Measurements from ENCODE around the gene LGR5.

Gene LGR5

GRCh38 chr12:71621938-71622337 is 182.3 kb downstream of the LGR5 start:
- TF ChIP-seq, protein P1, sequence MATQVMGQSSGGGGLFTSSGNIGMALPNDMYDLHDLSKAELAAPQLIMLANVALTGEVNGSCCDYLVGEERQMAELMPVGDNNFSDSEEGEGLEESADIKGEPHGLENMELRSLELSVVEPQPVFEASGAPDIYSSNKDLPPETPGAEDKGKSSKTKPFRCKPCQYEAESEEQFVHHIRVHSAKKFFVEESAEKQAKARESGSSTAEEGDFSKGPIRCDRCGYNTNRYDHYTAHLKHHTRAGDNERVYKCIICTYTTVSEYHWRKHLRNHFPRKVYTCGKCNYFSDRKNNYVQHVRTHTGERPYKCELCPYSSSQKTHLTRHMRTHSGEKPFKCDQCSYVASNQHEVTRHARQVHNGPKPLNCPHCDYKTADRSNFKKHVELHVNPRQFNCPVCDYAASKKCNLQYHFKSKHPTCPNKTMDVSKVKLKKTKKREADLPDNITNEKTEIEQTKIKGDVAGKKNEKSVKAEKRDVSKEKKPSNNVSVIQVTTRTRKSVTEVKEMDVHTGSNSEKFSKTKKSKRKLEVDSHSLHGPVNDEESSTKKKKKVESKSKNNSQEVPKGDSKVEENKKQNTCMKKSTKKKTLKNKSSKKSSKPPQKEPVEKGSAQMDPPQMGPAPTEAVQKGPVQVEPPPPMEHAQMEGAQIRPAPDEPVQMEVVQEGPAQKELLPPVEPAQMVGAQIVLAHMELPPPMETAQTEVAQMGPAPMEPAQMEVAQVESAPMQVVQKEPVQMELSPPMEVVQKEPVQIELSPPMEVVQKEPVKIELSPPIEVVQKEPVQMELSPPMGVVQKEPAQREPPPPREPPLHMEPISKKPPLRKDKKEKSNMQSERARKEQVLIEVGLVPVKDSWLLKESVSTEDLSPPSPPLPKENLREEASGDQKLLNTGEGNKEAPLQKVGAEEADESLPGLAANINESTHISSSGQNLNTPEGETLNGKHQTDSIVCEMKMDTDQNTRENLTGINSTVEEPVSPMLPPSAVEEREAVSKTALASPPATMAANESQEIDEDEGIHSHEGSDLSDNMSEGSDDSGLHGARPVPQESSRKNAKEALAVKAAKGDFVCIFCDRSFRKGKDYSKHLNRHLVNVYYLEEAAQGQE (IDR thresholded peaks at IDR 0.05; ENCODE audit: low read depth): no peak
- TF ChIP-seq, protein P2, sequence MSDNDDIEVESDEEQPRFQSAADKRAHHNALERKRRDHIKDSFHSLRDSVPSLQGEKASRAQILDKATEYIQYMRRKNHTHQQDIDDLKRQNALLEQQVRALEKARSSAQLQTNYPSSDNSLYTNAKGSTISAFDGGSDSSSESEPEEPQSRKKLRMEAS (IDR thresholded peaks at IDR 0.05): no peak
- TF ChIP-seq CREB1 (IDR thresholded peaks at IDR 0.05; ENCODE audit: low read depth) (no peak), TEAD4 (IDR thresholded peaks at IDR 0.05) (no peak), TCF12 (IDR thresholded peaks at IDR 0.05; ENCODE audit: low read depth) (no peak), EGR1 (IDR thresholded peaks at IDR 0.05) (no peak), YY1 (IDR thresholded peaks at IDR 0.05; ENCODE audit: low read depth) (no peak), CEBPB (IDR thresholded peaks at IDR 0.05) (no peak), RAD21 (IDR thresholded peaks at IDR 0.05; ENCODE audit: low read depth) (no peak)

DNA sequence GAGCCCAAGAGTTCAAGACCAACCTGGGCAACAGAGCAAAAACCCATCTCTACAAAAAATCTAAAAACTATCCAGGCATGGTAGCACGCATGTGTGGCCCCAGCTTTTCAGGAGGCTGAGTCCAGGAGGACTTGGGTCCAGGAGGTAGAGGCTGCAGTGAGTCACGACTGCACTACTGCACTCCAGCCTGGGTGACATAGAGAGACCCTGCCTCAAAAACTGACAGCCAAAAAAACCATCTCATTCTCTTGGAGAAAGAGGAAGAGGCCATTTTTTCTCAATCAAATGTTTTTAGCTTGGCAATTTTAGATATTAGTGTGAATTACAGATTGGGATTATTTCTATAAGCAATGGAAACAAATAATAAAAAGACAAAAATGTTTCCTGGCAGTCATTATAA is 185.9 kb downstream of the LGR5 start:
- TF ChIP-seq CEBPB (IDR thresholded peaks at IDR 0.05): no peak
- no peak for TF ChIP-seq CREB1 (IDR thresholded peaks at IDR 0.05; ENCODE audit: low read depth)
- no peak for TF ChIP-seq TEAD4 (IDR thresholded peaks at IDR 0.05)
- TF ChIP-seq EGR1 (IDR thresholded peaks at IDR 0.05): no peak
- TF ChIP-seq ZBTB7A (IDR thresholded peaks at IDR 0.05; ENCODE audit: low read depth): no peak
- TF ChIP-seq NFIC (IDR thresholded peaks at IDR 0.05): no peak
- no peak for TF ChIP-seq RAD21 (IDR thresholded peaks at IDR 0.05; ENCODE audit: low read depth)
- TF ChIP-seq YY1 (IDR thresholded peaks at IDR 0.05; ENCODE audit: low read depth): no peak
- TF ChIP-seq, protein P1 (IDR thresholded peaks at IDR 0.05; ENCODE audit: low read depth): no peak
- TF ChIP-seq, protein P2 (IDR thresholded peaks at IDR 0.05): no peak
- TF ChIP-seq FOXM1 (IDR thresholded peaks at IDR 0.05; ENCODE audit: borderline replicate concordance, low read depth): no peak
- no peak for TF ChIP-seq TCF12 (IDR thresholded peaks at IDR 0.05; ENCODE audit: low read depth)
- TF ChIP-seq EP300 (IDR thresholded peaks at IDR 0.05; ENCODE audit: borderline replicate concordance): no peak
- no peak for TF ChIP-seq TAF1 (IDR thresholded peaks at IDR 0.05; ENCODE audit: low read depth)
- TF ChIP-seq USF1 (IDR thresholded peaks at IDR 0.05): no peak

DNA sequence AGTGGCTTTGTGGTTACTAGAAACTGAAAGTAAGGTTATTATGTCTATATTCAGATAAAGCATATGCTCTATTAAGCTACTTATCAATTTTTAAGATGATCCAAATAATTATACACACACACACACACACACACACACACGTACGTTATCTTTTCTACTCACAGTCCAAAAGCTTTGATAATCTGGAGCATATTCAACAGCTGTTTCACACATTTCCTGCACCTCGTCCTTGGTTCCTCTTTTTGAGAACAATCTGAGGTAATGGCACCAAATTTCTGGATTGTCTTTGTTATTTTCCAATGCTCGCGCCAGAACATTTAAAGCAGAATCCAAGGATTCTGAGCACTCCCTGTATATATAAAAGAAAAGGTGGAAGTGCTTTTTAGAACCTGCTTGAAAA is 186.5 kb downstream of the LGR5 start:
- TF ChIP-seq, protein P1 (IDR thresholded peaks at IDR 0.05; ENCODE audit: low read depth): no peak
- TF ChIP-seq ZBTB7A (IDR thresholded peaks at IDR 0.05; ENCODE audit: low read depth): no peak
- no peak for TF ChIP-seq FOXM1 (IDR thresholded peaks at IDR 0.05; ENCODE audit: borderline replicate concordance, low read depth)
- TF ChIP-seq TAF1 (IDR thresholded peaks at IDR 0.05; ENCODE audit: low read depth): no peak
- TF ChIP-seq CREB1 (IDR thresholded peaks at IDR 0.05; ENCODE audit: low read depth): no peak

DNA sequence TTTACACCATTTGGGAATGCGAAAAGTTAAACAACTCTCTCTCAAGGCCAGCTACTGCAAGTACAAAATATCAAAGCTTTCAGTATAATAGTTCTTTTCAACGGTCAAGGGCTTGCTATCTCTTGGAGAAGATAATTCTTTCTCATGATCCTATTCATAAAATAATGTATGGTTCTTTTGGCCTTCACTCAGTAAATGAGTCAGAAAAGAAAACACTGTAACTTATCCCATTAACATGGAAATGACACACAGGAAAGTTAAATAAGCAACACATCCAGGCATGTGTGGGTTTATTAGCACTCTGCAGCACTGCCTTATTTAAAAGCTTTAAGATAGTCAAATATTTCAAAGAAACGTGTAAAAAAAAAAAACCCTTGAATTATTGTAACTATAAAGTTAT is 187.2 kb downstream of the LGR5 start:
- TF ChIP-seq NFIC (IDR thresholded peaks at IDR 0.05): no peak
- no peak for TF ChIP-seq TAF1 (IDR thresholded peaks at IDR 0.05; ENCODE audit: low read depth)
- TF ChIP-seq, protein P1 (IDR thresholded peaks at IDR 0.05; ENCODE audit: low read depth): no peak
- TF ChIP-seq EGR1 (IDR thresholded peaks at IDR 0.05): no peak
